HepG2 (cell line): ENCODE results near the gene NLRP5. TPM values are rescaled to one million over a fixed set of nuclear protein-coding genes. Genes with fewer than 3 reads are reported as not detected.

Experiments used
- ATAC-seq: fragments of 200-7000 bp; cut with Tn5 transposase; 3 replicates; pipeline ENCODE4 v1.9.1; 2020; ENCODE audit warnings: mild to moderate bottlenecking, moderate library complexity
- BruUV-seq: library from RNA; stranded (reverse); fragments of 400-500 nt; replicated peaks from 2 replicates; lab custom pipeline; 2021; lab: Mats Ljungman, UMichigan
- CTCF ChIA-PET: fragments of 300-600 bp; formaldehyde crosslinking; extraction: SDS; loops from one replicate; lab custom pipeline; 2021; ENCODE audit warnings: low total read pairs, inconsistent platforms, low intra/inter-chr PET ratio; lab: Yijun Ruan, JAX
- POLR2A ChIA-PET: fragments of 350-600 bp; sonication (Branson Sonifier 250); formaldehyde crosslinking; loops from one replicate; lab custom pipeline; 2020; ENCODE audit warnings: antibody characterized with exemption, inconsistent platforms; lab: Yijun Ruan, JAX
- DNase-seq: peaks from one replicate; pipeline ENCODE4 v3.0.0-alpha.2; 2015; ENCODE audit warnings: low spot score
- FAIRE-seq: peaks from 3 replicates; lab custom pipeline; 2011; peaks lifted over from hg19 to GRCh38; lab: Jason Lieb, UNC
- H2AFZ ChIP-seq: one replicate; pipeline ENCODE4 v1.6.1; 2011; ENCODE audit warnings: low read length, inconsistent platforms
- H3K27ac ChIP-seq: fragments of 300-600 bp; 3 replicates; pipeline ENCODE4 v1.8.0; 2011; ENCODE audit warnings: mixed run types, mild to moderate bottlenecking, mixed read lengths, low read length, inconsistent platforms; ENCODE audit not compliant: insufficient read depth; ENCODE audit errors: extremely low read length
- H3K27me3 ChIP-seq, 2 experiments: fragments of 200-600 bp in 1 of 2; 2 replicates in 1 of 2; 3 replicates in 1 of 2; pipeline versions ENCODE4 v1.6.0 to v1.8.0; 2011; ENCODE audit warnings: low read length in 2 of 2, mild to moderate bottlenecking in 2 of 2, moderate library complexity in 2 of 2, inconsistent platforms in 1 of 2; ENCODE audit not compliant: insufficient read depth in 2 of 2, control insufficient read depth in 1 of 2
- H3K36me3 ChIP-seq, 2 experiments: fragments of 200-600 bp in 1 of 2; replicated peaks in 1 of 2; 2 replicates in 1 of 2; 3 replicates in 1 of 2; pipeline versions ENCODE4 v1.5.1 to v1.8.0; 2011; ENCODE audit warnings: low read length in 2 of 2, inconsistent platforms in 1 of 2; ENCODE audit not compliant: insufficient read depth in 2 of 2, control insufficient read depth in 1 of 2
- H3K4me1 ChIP-seq: 2 replicates; pipeline ENCODE4 v1.5.1; 2012; ENCODE audit warnings: low read length, inconsistent platforms; ENCODE audit not compliant: insufficient read depth
- H3K4me2 ChIP-seq: 2 replicates; pipeline ENCODE4 v1.6.0; 2011; ENCODE audit warnings: low read depth, low read length, inconsistent platforms
- H3K4me3 ChIP-seq, 3 experiments: fragments of 200-600 bp in 1 of 3; sonication (generic), shearing (Covaris generic) in 1 of 3; replicated peaks in 1 of 3; 2 replicates each; pipeline ENCODE4 v1.5.1; 2011 to 2016; ENCODE audit warnings: low read length in 3 of 3, inconsistent platforms in 2 of 3, low read depth in 2 of 3, mild to moderate bottlenecking in 2 of 3, control low read depth in 1 of 3, mixed read lengths in 1 of 3; ENCODE audit not compliant: insufficient read depth in 1 of 3
- H3K79me2 ChIP-seq: one replicate; pipeline ENCODE4 v1.6.1; 2011; ENCODE audit warnings: low read length, inconsistent platforms; ENCODE audit not compliant: insufficient read depth
- H3K9ac ChIP-seq: 2 replicates; pipeline ENCODE4 v1.6.0; 2011; ENCODE audit warnings: mild to moderate bottlenecking, low read depth, low read length, inconsistent platforms; ENCODE audit not compliant: insufficient read depth
- H3K9me3 ChIP-seq: 2 replicates; pipeline ENCODE4 v1.5.1; 2012; ENCODE audit warnings: mild to moderate bottlenecking, low read length
- H4K20me1 ChIP-seq: 2 replicates; pipeline ENCODE4 v1.6.0; 2011; ENCODE audit warnings: inconsistent platforms, mild to moderate bottlenecking, low read length, moderate library complexity; ENCODE audit not compliant: insufficient read depth
- ATF7-NPFF ChIP-seq: sonication (generic); formaldehyde crosslinking; IDR thresholded peaks from 2 replicates; pipeline ENCODE4 v1.8.1; 2023; ENCODE audit warnings: mild to moderate bottlenecking, low read depth, missing genetic modification reagents, moderate library complexity
- HMGA1 ChIP-seq: sonication (generic); formaldehyde crosslinking; conservative IDR thresholded peaks from 2 replicates; pipeline ENCODE4 v1.4.0; 2020; ENCODE audit warnings: missing genetic modification reagents
- ZNF263 ChIP-seq: sonication (generic); formaldehyde crosslinking; IDR thresholded peaks from 2 replicates; pipeline ENCODE4 v1.4.0; 2020; ENCODE audit warnings: missing genetic modification reagents
- ZNF318 ChIP-seq: sonication (generic); formaldehyde crosslinking; IDR thresholded peaks from 2 replicates; pipeline ENCODE4 v1.4.0; 2020; ENCODE audit warnings: mild to moderate bottlenecking, missing genetic modification reagents
- WGBS: methylation state at CpG from one replicate; pipeline ENCODE4 v1.1.6; 2017; ENCODE audit warnings: low lambda C conversion rate; 5-methylcytosine and 5-hydroxymethylcytosine counted together
- in situ Hi-C: cut with HindIII; loops from 2 replicates; pipeline ENCODE4 v1.10.0; 2017; ENCODE audit warnings: low pct_unique_long_range_greater_than_20kb; ENCODE audit not compliant: extremely low pct_ligation_motif_present
- intact Hi-C: fragments of 100-400 bp; cut with micrococcal nuclease; formaldehyde crosslinking; loops from one replicate; pipeline ENCODE4 v1.10.0; 2022; ENCODE audit not compliant: unreplicated experiment
- polyA plus RNA-seq, 8 experiments: library from polyadenylated mRNA; depleted of rRNA in 3 of 8; stranded (reverse) in 7 of 8; unstranded in 1 of 8; fragments of >200 nt; fragmentation: Illumina TruSeq in 4 of 8; extraction: Trizol in 4 of 8; gene quantifications; 2 replicates each; pipeline versions ENCODE4 v1.2.1 to v1.2.3, GENCODE V29; 2011 to 2016; ENCODE audit warnings: low read depth in 4 of 8, missing spikeins in 1 of 8, mixed read lengths in 1 of 8; ENCODE audit not compliant: insufficient read depth in 1 of 8
- total RNA-seq, 5 experiments: library from RNA; depleted of rRNA; stranded (reverse); fragments of >200 nt; fragmentation: Illumina TruSeq; extraction: Trizol; gene quantifications; 2 replicates each; pipeline ENCODE4 v1.2.3, GENCODE V29; 2016; ENCODE audit warnings: low read depth in 1 of 5

NLRP5 gene
- total and polyA plus RNA-seq, 2 of the 13 experiments (the other 11 are each of a cell fraction or from before 2014, with no cell fraction given): not detected

- intact Hi-C loops: no loop called here
- TF ChIP-seq HMGA1 (CRISPR knock-in tag) (no peak), ATF7-NPFF (CRISPR knock-in tag) (no peak), ZNF318 (no peak), ZNF263 (CRISPR knock-in tag) (no peak)
- DNase-seq (no peak), FAIRE-seq (no peak), ATAC-seq (no peak)
- in situ Hi-C loops: no loop called here
- Histone ChIP-seq H2AFZ (no peak overlapping the region), H3K9ac (no peak overlapping the region), H3K27ac (no peak overlapping the region), H3K27me3 (no peaks in the 10 kb centered on the region; a peak in 1 of 5 replicates), H3K9me3 (peaks cover 11% of the 10 kb centered on the region; the same call in 1 of the 2 replicates), H3K79me2 (peaks cover 41% of the 10 kb centered on the region), H3K4me1 (no peaks in the 10 kb centered on the region), H4K20me1 (peaks cover 35% of the 10 kb centered on the region), H3K36me3 (peaks cover 37 to 73% of the 10 kb centered on the region in 2 experiments), H3K4me2 (no peak overlapping the region), H3K4me3 (no peak overlapping the region)
- ChIA-PET CTCF (no interaction called here), POLR2A (no interaction called here)
- WGBS: 97% methylated on average over 9 of the region's 9 CpGs
- BruUV-seq: no TSS peak
Measured at GRCh38 chr19:56094449-56094848, 107.9 kb downstream of the NLRP5 start.
